ENCODE data around the gene RPSA.
"Not testable (repeated sequence)": the region's sequence is repeated elsewhere in the genome, so short reads cannot be mapped to it uniquely, and the experiment has no call there.

Gene RPSA

GRCh38 chr3:39423436-39423970, 17.0 kb downstream of the RPSA start:
- DNase-seq = no peak

GRCh38 chr3:39426312-39426711, 19.8 kb downstream of the RPSA start:
- no peak for DNase-seq

- DNase-seq = no peak
These were observed 21.0 kb downstream of the RPSA start for GRCh38 chr3:39427506-39427905.

GRCh38 chr3:39428745-39429201, 22.3 kb downstream of the RPSA start:
- DNase-seq = no peak

GRCh38 chr3:39429466-39429865, 22.9 kb downstream of the RPSA start:
- DNase-seq = no peak

GRCh38 chr3:39432342-39432741, 25.8 kb downstream of the RPSA start:
- DNase-seq = no peak

- DNase-seq = no peak
These were observed 27.1 kb downstream of the RPSA start for GRCh38 chr3:39433642-39434041.

GRCh38 chr3:39434574-39434973, 28.1 kb downstream of the RPSA start:
- DNase-seq = peak; percentile 3

GRCh38 chr3:39435006-39435748, 28.7 kb downstream of the RPSA start:
- DNase-seq = no peak

GRCh38 chr3:39438880-39439279, 32.4 kb downstream of the RPSA start:
- DNase-seq = no peak

GRCh38 chr3:39440316-39440715, 33.8 kb downstream of the RPSA start:
- DNase-seq = no peak

GRCh38 chr3:39443530-39443929, 37.0 kb downstream of the RPSA start:
- DNase-seq = no peak

GRCh38 chr3:39445927-39446326, 39.4 kb downstream of the RPSA start:
- DNase-seq = no peak

GRCh38 chr3:39446444-39446843, 39.9 kb downstream of the RPSA start:
- no peak for DNase-seq

- DNase-seq = peak; percentile 17
These were observed 41.3 kb downstream of the RPSA start for GRCh38 chr3:39447637-39448483.

- no peak for DNase-seq
These were observed 42.1 kb downstream of the RPSA start for GRCh38 chr3:39448506-39449233.

- DNase-seq = no peak
These were observed 43.3 kb downstream of the RPSA start for GRCh38 chr3:39449796-39450195.

- DNase-seq = no peak
These were observed 46.6 kb downstream of the RPSA start for GRCh38 chr3:39453134-39453533.

- DNase-seq = not testable (repeated sequence)
These were observed 47.4 kb downstream of the RPSA start for GRCh38 chr3:39453872-39454271.

- no peak for DNase-seq
These were observed 48.2 kb downstream of the RPSA start for GRCh38 chr3:39454591-39455217.

GRCh38 chr3:39456159-39456558, 49.6 kb downstream of the RPSA start:
- no peak for DNase-seq

GRCh38 chr3:39457361-39457760, 50.8 kb downstream of the RPSA start:
- no peak for DNase-seq

- DNase-seq = not testable (repeated sequence)
These were observed 52.1 kb downstream of the RPSA start for GRCh38 chr3:39458579-39458978.

All from NK-92 treated with Interleukin-12 subunit alpha and Interleukin-12 subunit beta, amount 100 ng/mL, for 24 hours (cell line).